T-helper 1 cell treated with Interleukin-12 subunit alpha and Interleukin-12 subunit beta and Interleukin-4 antibody, amounts not matched to agents 30 ng/mL and 1 ng/mL, for 36 hours (primary cell): ENCODE results near the gene PTPRZ1. TPM values are rescaled to one million over a fixed set of nuclear protein-coding genes. Genes with fewer than 3 reads are reported as not detected.

Experiments
- intact Hi-C: fragments of 100-400 bp; cut with micrococcal nuclease; formaldehyde crosslinking; loops from one replicate; pipeline ENCODE4 v1.15.1; 2024
- total RNA-seq: library from RNA; stranded (reverse); gene quantifications from 2 replicates; pipeline ENCODE4 v1.2.3, GENCODE V29; 2022

The PTPRZ1 gene
- total RNA-seq, 1 donor from 2014 or later, result not detected

- intact Hi-C loops, result no loop called here
Observed at GRCh38 chr7:122040147-122040546, 167.2 kb downstream of the PTPRZ1 start.

- intact Hi-C loops, result no loop called here
Observed at GRCh38 chr7:122046402-122046801, 173.4 kb downstream of the PTPRZ1 start.

GRCh38 chr7:122054393-122054792 lies 181.4 kb downstream of the PTPRZ1 start:
- intact Hi-C loops, result no loop called here

GRCh38 chr7:122055073-122055472 lies 182.1 kb downstream of the PTPRZ1 start:
- intact Hi-C loops, result no loop called here

GRCh38 chr7:122056977-122057376 lies 184.0 kb downstream of the PTPRZ1 start:
- intact Hi-C loops, result no loop called here

- intact Hi-C loops, result no loop called here
Observed at GRCh38 chr7:122059542-122059941, 186.6 kb downstream of the PTPRZ1 start.

GRCh38 chr7:122063146-122063545 lies 190.2 kb downstream of the PTPRZ1 start:
- intact Hi-C loops, result no loop called here

- intact Hi-C loops, result no loop called here
Observed at GRCh38 chr7:122064971-122065370, 192.0 kb downstream of the PTPRZ1 start.

- intact Hi-C loops, result no loop called here
Observed at GRCh38 chr7:122067077-122067476, 194.1 kb downstream of the PTPRZ1 start.

GRCh38 chr7:122068046-122068445 lies 195.1 kb downstream of the PTPRZ1 start:
- intact Hi-C loops, result no loop called here

GRCh38 chr7:122068999-122069398 lies 196.0 kb downstream of the PTPRZ1 start:
- intact Hi-C loops, result no loop called here

- intact Hi-C loops, result no loop called here
Observed at GRCh38 chr7:122070062-122070461, 197.1 kb downstream of the PTPRZ1 start.

GRCh38 chr7:122070834-122071233 lies 197.9 kb downstream of the PTPRZ1 start:
- intact Hi-C loops, result no loop called here

- intact Hi-C loops, result no loop called here
Observed at GRCh38 chr7:122072272-122072671, 199.3 kb downstream of the PTPRZ1 start.

GRCh38 chr7:122072924-122073599 lies 200.1 kb downstream of the PTPRZ1 start:
- intact Hi-C loops, result no loop called here

- intact Hi-C loops, result no loop called here
Observed at GRCh38 chr7:122073635-122074034, 200.7 kb downstream of the PTPRZ1 start.

- intact Hi-C loops, result no loop called here
Observed at GRCh38 chr7:122082160-122082559, 209.2 kb downstream of the PTPRZ1 start.

GRCh38 chr7:122082670-122083069 lies 209.7 kb downstream of the PTPRZ1 start:
- intact Hi-C loops, result no loop called here

- intact Hi-C loops, result loop anchor here (1.0 to 2.0 kb wide), 3 partner anchors 51 to 1062 kb away; partner anchors contain the start of gene AASS
Observed at GRCh38 chr7:122092964-122093797, 220.2 kb downstream of the PTPRZ1 start.

- intact Hi-C loops, result no loop called here
Observed at GRCh38 chr7:122094549-122094948, 221.6 kb downstream of the PTPRZ1 start.

GRCh38 chr7:122095642-122096041 lies 222.7 kb downstream of the PTPRZ1 start:
- intact Hi-C loops, result no loop called here

GRCh38 chr7:122100021-122100420 lies 227.1 kb downstream of the PTPRZ1 start:
- intact Hi-C loops, result no loop called here

- intact Hi-C loops, result no loop called here
Observed at GRCh38 chr7:122103064-122103463, 230.1 kb downstream of the PTPRZ1 start.
